Activated B cell treated with CpG ODN at 0.5 μM for 24 hours (primary cell): Measurements from ENCODE around the gene PPM1A. TPM values are rescaled to one million over a fixed set of nuclear protein-coding genes. Genes with fewer than 3 reads are reported as not detected.
A peak's percentile ranks its signal among the peaks of the same experiment; 100 is the strongest.

Experiments used
- ATAC-seq: fragments of 200-7000 bp; cut with Tn5 transposase; one replicate; pipeline ENCODE4 v1.10.0; 2021; ENCODE audit warnings: low read depth, mild to moderate bottlenecking, moderate library complexity
- CTCF ChIA-PET: fragments of 350-600 bp; sonication (Branson Sonifier 250); formaldehyde crosslinking; loops from one replicate; lab custom pipeline; 2021; ENCODE audit warnings: antibody characterized with exemption; lab: Charles Lee
- POLR2A ChIA-PET: fragments of 350-600 bp; sonication (Branson Sonifier 250); formaldehyde crosslinking; loops from one replicate; lab custom pipeline; 2021; ENCODE audit warnings: antibody characterized with exemption; lab: Charles Lee
- DNase-seq: peaks from one replicate; pipeline ENCODE4 v3.0.0; 2022
- H3K27ac Mint-ChIP-seq: one replicate; pipeline ENCODE4 v1.8.0; 2020; ENCODE audit warnings: mixed read lengths
- H3K27me3 Mint-ChIP-seq: one replicate; pipeline ENCODE4 v1.8.0; 2021; ENCODE audit warnings: mixed read lengths
- H3K36me3 Mint-ChIP-seq: one replicate; pipeline ENCODE4 v1.8.0; 2021; ENCODE audit warnings: low read depth, mixed read lengths
- H3K4me1 Mint-ChIP-seq: one replicate; pipeline ENCODE4 v1.8.0; 2021; ENCODE audit warnings: mixed read lengths
- H3K4me3 Mint-ChIP-seq: one replicate; pipeline ENCODE4 v1.8.0; 2020; ENCODE audit warnings: mild to moderate bottlenecking, mixed read lengths
- H3K9me3 Mint-ChIP-seq: one replicate; pipeline ENCODE4 v1.8.0; 2020; ENCODE audit warnings: mixed read lengths
- intact Hi-C: fragments of 100-400 bp; cut with micrococcal nuclease; formaldehyde crosslinking; loops from one replicate; pipeline ENCODE4 v1.15.1; 2024
- total RNA-seq: library from RNA; stranded (reverse); gene quantifications from 2 replicates; pipeline ENCODE4 v1.2.3, GENCODE V29; 2022
- TF ChIP-seq, protein P1 (sequence below): fragments of 200-600 bp; IDR thresholded peaks from one replicate; pipeline ENCODE4 v1.8.0; 2022; ENCODE audit warnings: antibody characterized with exemption, mild to moderate bottlenecking

Gene PPM1A
- total RNA-seq, 1 donor from 2014 or later: 47.5 TPM

DNA sequence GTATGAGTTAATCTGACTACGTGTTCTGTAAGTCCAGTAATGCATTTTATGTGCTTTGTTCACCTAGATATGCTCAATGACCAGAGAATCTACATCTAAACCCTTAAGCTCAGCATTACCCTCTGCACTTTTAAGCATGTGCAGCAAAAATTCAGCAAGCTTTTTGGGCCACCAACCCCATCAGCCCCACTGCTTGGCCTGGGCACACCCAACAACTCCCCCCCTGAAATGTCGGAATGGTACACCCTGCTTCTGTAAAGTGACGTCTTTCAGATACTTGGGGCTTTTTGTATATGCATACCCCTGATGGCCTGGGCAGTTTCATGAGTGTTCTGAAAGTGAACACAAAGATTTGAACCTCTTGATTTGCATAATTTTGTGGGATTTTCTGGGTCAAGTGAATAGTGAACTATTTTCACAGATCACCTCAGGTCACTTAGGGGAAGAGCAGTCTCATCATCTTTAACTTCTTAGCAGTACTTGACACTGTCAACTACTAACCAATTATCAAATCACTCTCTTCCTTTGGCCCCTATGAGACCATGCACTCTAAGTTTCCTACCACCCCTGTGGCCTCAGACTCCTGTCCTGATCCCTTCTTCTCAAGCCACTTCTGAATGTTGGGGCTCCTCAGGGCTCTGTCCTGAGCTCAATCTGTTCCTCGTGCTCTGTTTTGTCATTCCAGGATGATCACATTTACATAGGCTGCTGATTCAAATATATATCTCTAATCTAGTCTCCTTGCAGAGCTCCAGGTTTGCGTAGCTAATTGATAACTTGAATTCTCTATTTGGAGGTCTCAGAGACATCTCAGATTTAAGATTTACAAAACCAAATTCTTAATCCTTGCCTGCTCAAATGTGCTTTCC is 36.3 kb upstream of the PPM1A start:
- Mint-ChIP-seq H3K27ac (peak overlapping the region; percentile 68), H3K4me1 (peaks cover 13% of the 10 kb centered on the region), H3K9me3 (peaks cover 2% of the 10 kb centered on the region), H3K27me3 (no peaks in the 10 kb centered on the region), H3K4me3 (peak overlapping the region; percentile 24), H3K36me3 (no peaks in the 10 kb centered on the region)
- DNase-seq (no peak), ATAC-seq (peak; percentile 93)
- ChIA-PET CTCF (interaction anchor here (0.6 kb wide), 1 partner anchor 29 kb away, joined by 3 read pairs; no protein-coding TSS in a partner anchor), POLR2A (interaction anchor here (0.7 to 2.3 kb wide), 2 partner anchors 36 to 119 kb away, joined by 3 to 29 read pairs; partner anchors contain the start of gene PPM1A)
- intact Hi-C loops: loop anchor here (2.0 kb wide), 1 partner anchor 36 kb away; the partner anchor contains the start of gene PPM1A
- TF ChIP-seq, protein P1, sequence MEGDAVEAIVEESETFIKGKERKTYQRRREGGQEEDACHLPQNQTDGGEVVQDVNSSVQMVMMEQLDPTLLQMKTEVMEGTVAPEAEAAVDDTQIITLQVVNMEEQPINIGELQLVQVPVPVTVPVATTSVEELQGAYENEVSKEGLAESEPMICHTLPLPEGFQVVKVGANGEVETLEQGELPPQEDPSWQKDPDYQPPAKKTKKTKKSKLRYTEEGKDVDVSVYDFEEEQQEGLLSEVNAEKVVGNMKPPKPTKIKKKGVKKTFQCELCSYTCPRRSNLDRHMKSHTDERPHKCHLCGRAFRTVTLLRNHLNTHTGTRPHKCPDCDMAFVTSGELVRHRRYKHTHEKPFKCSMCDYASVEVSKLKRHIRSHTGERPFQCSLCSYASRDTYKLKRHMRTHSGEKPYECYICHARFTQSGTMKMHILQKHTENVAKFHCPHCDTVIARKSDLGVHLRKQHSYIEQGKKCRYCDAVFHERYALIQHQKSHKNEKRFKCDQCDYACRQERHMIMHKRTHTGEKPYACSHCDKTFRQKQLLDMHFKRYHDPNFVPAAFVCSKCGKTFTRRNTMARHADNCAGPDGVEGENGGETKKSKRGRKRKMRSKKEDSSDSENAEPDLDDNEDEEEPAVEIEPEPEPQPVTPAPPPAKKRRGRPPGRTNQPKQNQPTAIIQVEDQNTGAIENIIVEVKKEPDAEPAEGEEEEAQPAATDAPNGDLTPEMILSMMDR: no peak

DNA sequence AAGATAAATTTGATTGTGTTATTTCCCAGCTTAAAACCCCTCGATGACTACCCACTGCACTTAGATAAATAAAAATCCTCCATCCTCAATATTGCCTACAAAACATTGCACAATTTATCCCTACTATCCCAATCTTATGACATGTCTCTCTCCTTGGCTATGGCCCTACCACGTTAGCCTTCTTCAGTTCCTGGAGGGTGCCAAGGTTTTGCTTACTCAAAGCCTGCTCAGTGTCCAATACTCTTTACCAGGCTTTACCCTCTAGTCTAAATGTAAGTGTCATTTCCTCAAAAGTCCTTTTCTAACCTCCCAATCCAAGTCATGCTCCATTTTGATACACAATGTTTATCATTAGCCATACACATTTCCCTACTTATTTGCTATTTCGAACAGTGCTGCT is 35.0 kb upstream of the PPM1A start:
- H3K4me1 Mint-ChIP-seq: peaks cover 13% of the 10 kb centered on the region
- no peak for DNase-seq
- TF ChIP-seq, protein P1: no peak
- peaks cover 2% of the 10 kb centered on the region for H3K9me3 Mint-ChIP-seq
- no peak overlapping the region for H3K27ac Mint-ChIP-seq
- ATAC-seq: no peak
- H3K4me3 Mint-ChIP-seq: no peak overlapping the region
- intact Hi-C loops: no loop called here
- CTCF ChIA-PET: no interaction called here
- POLR2A ChIA-PET: no interaction called here
- no peaks in the 10 kb centered on the region for H3K36me3 Mint-ChIP-seq
- H3K27me3 Mint-ChIP-seq: no peaks in the 10 kb centered on the region

DNA sequence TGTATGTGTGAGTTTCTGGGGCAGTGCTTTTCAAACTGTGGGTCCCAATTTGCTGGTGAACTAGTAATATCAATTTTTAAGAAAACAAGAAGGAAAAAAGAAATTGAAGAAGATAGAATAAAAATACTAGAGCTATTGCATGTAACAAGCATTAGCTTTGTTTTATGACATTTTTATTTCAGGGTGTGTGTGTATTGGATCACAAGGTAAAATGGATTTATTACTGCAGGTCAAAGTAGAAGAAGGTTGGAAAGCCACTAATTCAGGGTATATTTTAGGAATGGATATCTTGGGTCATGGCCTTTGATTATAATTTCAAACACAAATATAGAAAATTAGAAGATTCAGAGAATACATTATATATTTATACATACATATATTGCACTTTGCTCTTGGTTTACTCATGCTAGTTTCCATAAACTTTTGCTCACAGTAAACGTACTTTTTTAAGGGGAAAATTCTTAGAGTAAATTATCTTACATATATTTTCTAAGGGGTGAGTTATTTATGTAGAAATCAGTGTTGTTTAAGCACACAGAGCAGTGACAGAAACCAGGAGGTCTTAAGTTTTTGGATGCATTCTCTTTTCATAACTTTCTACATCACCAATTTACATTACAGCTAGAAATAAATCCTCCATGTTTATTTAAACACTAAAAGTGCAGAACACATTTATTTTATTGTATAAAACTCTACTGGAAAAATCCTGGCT is 34.5 kb upstream of the PPM1A start:
- TF ChIP-seq, protein P1: no peak
- Mint-ChIP-seq H3K4me1 (peaks cover 16% of the 10 kb centered on the region), H3K9me3 (peaks cover 2% of the 10 kb centered on the region), H3K27ac (no peak overlapping the region), H3K4me3 (no peak overlapping the region), H3K36me3 (no peaks in the 10 kb centered on the region), H3K27me3 (no peaks in the 10 kb centered on the region)
- no peak for ATAC-seq
- POLR2A ChIA-PET: no interaction called here
- DNase-seq: no peak
- intact Hi-C loops: no loop called here
- CTCF ChIA-PET: no interaction called here

DNA sequence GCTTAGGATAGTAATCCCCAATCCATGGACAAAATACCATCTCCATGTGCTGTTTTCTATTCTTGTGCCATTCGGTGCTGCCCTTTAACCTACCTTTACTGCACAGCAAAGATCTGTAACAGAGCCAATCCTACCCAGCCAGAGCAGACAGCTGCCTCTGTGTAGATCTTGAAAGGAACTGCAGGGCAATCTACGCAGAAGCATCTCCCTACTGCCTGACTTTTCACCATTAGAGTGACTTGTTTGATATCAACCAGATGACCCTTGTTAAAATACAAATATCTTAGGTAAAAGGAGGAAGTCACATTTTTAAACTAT is 33.9 kb upstream of the PPM1A start:
- no peak overlapping the region for H3K4me3 Mint-ChIP-seq
- CTCF ChIA-PET: no interaction called here
- ATAC-seq: no peak
- no peak overlapping the region for H3K27ac Mint-ChIP-seq
- intact Hi-C loops: no loop called here
- POLR2A ChIA-PET: no interaction called here
- TF ChIP-seq, protein P1: no peak
- DNase-seq: no peak
- H3K27me3 Mint-ChIP-seq: no peaks in the 10 kb centered on the region
- H3K36me3 Mint-ChIP-seq: no peaks in the 10 kb centered on the region
- peaks cover under 1% of the 10 kb centered on the region for H3K9me3 Mint-ChIP-seq
- H3K4me1 Mint-ChIP-seq: peaks cover 16% of the 10 kb centered on the region
